SK-N-SH treated with all-trans-retinoic acid at 6 μM for 48 hours (cell line): Measurements from ENCODE around the gene SNRNP48.

Experiments
- ATAC-seq: fragments of 200-7000 bp; cut with Tn5 transposase; 3 replicates; pipeline ENCODE4 v1.9.1; 2020; ENCODE audit warnings: mild to moderate bottlenecking, moderate library complexity
- BACH2 ChIP-seq: fragments of 250-450 bp; sonication (Bioruptor Pico); IDR thresholded peaks from 2 replicates; pipeline ENCODE4 v1.9.0; 2021; ENCODE audit warnings: mild to moderate bottlenecking, borderline replicate concordance
- ISL1 ChIP-seq: fragments of 250-450 bp; sonication (Bioruptor Pico); IDR thresholded peaks from 2 replicates; pipeline ENCODE4 v2.1.2; 2022; ENCODE audit warnings: mild to moderate bottlenecking, moderate library complexity
- OSR1 ChIP-seq: fragments of 250-450 bp; sonication (Bioruptor Pico); IDR thresholded peaks from 2 replicates; pipeline ENCODE4 v1.8.0; 2022; ENCODE audit warnings: moderate library complexity, mild to moderate bottlenecking, inconsistent platforms
- PPARA ChIP-seq: fragments of 250-450 bp; sonication (Bioruptor Pico); IDR thresholded peaks from 2 replicates; pipeline ENCODE4 v1.5.0; 2020; ENCODE audit warnings: mild to moderate bottlenecking, borderline replicate concordance
- RARB ChIP-seq: fragments of 250-450 bp; sonication (Bioruptor Pico); IDR thresholded peaks from 2 replicates; pipeline ENCODE4 v1.8.0; 2021; ENCODE audit warnings: mild to moderate bottlenecking, moderate library complexity
- TSHZ2 ChIP-seq: fragments of 250-450 bp; sonication (Bioruptor Pico); IDR thresholded peaks from 2 replicates; pipeline ENCODE4 v1.5.0; 2020; ENCODE audit warnings: mild to moderate bottlenecking, moderate library complexity
- ZFP3 ChIP-seq: fragments of 250-450 bp; sonication (Bioruptor Pico); IDR thresholded peaks from 2 replicates; pipeline ENCODE4 v1.5.0; 2020; ENCODE audit warnings: mild to moderate bottlenecking, moderate library complexity
- ZNF565 ChIP-seq: fragments of 450-650 bp; formaldehyde crosslinking; conservative IDR thresholded peaks from 2 replicates; pipeline ENCODE4 v1.5.0; 2020; ENCODE audit warnings: low read depth, mild to moderate bottlenecking, moderate library complexity
- ZNF70 ChIP-seq: fragments of 450-650 bp; formaldehyde crosslinking; IDR thresholded peaks from 2 replicates; pipeline ENCODE4 v1.5.0; 2020; ENCODE audit warnings: mild to moderate bottlenecking, moderate library complexity
- ZNF8 ChIP-seq: fragments of 450-650 bp; formaldehyde crosslinking; IDR thresholded peaks from 2 replicates; pipeline ENCODE4 v1.5.0; 2020; ENCODE audit warnings: mild to moderate bottlenecking, moderate library complexity
- TF ChIP-seq, protein P1 (sequence below): fragments of 250-450 bp; sonication (Bioruptor Pico); IDR thresholded peaks from 2 replicates; pipeline ENCODE4 v1.8.0; 2020; ENCODE audit warnings: mild to moderate bottlenecking, moderate library complexity, borderline replicate concordance
- TF ChIP-seq, protein P2 (sequence below): fragments of 250-450 bp; sonication (Bioruptor Pico); IDR thresholded peaks from 2 replicates; pipeline ENCODE4 v1.5.1; 2020; ENCODE audit warnings: low read depth, mild to moderate bottlenecking, moderate library complexity
- TF ChIP-seq, protein P3 (sequence below): fragments of 250-450 bp; sonication (Bioruptor Pico); IDR thresholded peaks from 2 replicates; pipeline ENCODE4 v1.5.1; 2021; ENCODE audit warnings: mild to moderate bottlenecking, moderate library complexity
- TF ChIP-seq, protein P4 (sequence below): fragments of 250-450 bp; sonication (Bioruptor Pico); IDR thresholded peaks from 2 replicates; pipeline ENCODE4 v1.8.0; 2021; ENCODE audit warnings: low read depth, mild to moderate bottlenecking, moderate library complexity, borderline replicate concordance

The SNRNP48 gene

DNA sequence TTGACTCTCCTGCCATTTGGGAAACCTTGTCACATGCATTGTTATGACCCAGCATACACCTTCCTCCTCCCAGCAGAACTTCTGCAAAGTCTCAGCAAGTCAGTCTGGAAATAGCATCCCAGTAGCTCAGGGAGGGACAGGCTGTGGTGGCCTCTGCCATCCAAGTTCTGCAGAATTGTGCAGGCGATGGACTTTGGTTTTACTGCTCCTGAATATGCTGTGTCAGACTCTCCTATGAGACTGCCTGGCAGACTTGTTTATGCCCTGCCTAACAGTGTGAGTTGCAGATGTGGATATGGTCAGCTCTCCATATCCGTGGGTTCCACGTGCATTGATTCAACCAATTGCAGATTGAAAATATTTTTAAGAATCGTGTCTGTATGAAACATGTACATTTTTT is 52.8 kb downstream of the SNRNP48 start:
- no peak for ATAC-seq
- TF ChIP-seq BACH2 (CRISPR knock-in tag) (no peak), ISL1 (CRISPR knock-in tag) (no peak), PPARA (no peak), ZNF70 (CRISPR knock-in tag) (no peak), RARB (CRISPR knock-in tag) (no peak), TSHZ2 (CRISPR knock-in tag) (no peak), OSR1 (no peak), ZFP3 (CRISPR knock-in tag) (no peak), ZNF565 (CRISPR knock-in tag) (no peak), ZNF8 (CRISPR knock-in tag) (no peak)
- TF ChIP-seq, protein P1, sequence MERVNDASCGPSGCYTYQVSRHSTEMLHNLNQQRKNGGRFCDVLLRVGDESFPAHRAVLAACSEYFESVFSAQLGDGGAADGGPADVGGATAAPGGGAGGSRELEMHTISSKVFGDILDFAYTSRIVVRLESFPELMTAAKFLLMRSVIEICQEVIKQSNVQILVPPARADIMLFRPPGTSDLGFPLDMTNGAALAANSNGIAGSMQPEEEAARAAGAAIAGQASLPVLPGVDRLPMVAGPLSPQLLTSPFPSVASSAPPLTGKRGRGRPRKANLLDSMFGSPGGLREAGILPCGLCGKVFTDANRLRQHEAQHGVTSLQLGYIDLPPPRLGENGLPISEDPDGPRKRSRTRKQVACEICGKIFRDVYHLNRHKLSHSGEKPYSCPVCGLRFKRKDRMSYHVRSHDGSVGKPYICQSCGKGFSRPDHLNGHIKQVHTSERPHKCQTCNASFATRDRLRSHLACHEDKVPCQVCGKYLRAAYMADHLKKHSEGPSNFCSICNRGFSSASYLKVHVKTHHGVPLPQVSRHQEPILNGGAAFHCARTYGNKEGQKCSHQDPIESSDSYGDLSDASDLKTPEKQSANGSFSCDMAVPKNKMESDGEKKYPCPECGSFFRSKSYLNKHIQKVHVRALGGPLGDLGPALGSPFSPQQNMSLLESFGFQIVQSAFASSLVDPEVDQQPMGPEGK (CRISPR knock-in tag): no peak
- TF ChIP-seq, protein P2, sequence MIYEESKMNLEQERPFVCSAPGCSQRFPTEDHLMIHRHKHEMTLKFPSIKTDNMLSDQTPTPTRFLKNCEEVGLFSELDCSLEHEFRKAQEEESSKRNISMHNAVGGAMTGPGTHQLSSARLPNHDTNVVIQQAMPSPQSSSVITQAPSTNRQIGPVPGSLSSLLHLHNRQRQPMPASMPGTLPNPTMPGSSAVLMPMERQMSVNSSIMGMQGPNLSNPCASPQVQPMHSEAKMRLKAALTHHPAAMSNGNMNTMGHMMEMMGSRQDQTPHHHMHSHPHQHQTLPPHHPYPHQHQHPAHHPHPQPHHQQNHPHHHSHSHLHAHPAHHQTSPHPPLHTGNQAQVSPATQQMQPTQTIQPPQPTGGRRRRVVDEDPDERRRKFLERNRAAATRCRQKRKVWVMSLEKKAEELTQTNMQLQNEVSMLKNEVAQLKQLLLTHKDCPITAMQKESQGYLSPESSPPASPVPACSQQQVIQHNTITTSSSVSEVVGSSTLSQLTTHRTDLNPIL (CRISPR knock-in tag): no peak
- TF ChIP-seq, protein P3, sequence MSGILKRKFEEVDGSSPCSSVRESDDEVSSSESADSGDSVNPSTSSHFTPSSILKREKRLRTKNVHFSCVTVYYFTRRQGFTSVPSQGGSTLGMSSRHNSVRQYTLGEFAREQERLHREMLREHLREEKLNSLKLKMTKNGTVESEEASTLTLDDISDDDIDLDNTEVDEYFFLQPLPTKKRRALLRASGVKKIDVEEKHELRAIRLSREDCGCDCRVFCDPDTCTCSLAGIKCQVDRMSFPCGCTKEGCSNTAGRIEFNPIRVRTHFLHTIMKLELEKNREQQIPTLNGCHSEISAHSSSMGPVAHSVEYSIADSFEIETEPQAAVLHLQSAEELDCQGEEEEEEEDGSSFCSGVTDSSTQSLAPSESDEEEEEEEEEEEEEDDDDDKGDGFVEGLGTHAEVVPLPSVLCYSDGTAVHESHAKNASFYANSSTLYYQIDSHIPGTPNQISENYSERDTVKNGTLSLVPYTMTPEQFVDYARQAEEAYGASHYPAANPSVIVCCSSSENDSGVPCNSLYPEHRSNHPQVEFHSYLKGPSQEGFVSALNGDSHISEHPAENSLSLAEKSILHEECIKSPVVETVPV (CRISPR knock-in tag): no peak

DNA sequence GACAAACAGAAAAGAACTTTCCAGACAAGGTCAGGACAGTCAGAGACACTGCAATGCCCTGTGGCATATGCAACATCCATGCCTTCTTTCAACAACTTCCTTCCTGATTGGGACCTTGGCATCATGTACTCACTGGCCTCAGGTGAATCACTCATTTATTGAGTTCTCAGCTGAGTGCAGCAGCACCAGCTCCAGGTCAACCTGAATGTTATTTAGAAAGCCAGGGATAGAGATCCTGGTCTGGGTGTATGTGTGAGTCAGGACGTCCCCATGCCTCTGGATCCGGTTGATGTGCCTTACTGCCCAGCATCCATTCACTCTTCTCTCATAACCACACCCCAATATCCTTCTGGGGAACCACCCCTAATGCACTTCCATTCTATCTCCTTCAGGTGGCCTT is 54.4 kb downstream of the SNRNP48 start:
- ATAC-seq: no peak
- TF ChIP-seq, protein P2 (CRISPR knock-in tag): no peak
- TF ChIP-seq TSHZ2 (CRISPR knock-in tag) (no peak), PPARA (no peak), ZNF8 (CRISPR knock-in tag) (no peak), ZFP3 (CRISPR knock-in tag) (no peak)
- TF ChIP-seq, protein P3 (CRISPR knock-in tag): no peak
- TF ChIP-seq, protein P1 (CRISPR knock-in tag): no peak
- TF ChIP-seq, protein P4, sequence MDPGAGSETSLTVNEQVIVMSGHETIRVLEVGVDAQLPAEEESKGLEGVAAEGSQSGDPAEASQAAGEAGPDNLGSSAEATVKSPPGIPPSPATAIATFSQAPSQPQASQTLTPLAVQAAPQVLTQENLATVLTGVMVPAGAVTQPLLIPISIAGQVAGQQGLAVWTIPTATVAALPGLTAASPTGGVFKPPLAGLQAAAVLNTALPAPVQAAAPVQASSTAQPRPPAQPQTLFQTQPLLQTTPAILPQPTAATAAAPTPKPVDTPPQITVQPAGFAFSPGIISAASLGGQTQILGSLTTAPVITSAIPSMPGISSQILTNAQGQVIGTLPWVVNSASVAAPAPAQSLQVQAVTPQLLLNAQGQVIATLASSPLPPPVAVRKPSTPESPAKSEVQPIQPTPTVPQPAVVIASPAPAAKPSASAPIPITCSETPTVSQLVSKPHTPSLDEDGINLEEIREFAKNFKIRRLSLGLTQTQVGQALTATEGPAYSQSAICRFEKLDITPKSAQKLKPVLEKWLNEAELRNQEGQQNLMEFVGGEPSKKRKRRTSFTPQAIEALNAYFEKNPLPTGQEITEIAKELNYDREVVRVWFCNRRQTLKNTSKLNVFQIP (CRISPR knock-in tag): no peak
